Activated gamma-delta T cell (primary cell): Measurements from ENCODE around the gene LZTS2.

Experiments
- DNase-seq: peaks from one replicate; lab custom pipeline; 2025; lab: John Stamatoyannopoulos, UW

LZTS2 gene

GRCh38 chr10:101013365-101013825 is 13.8 kb downstream of the LZTS2 start:
- DNase-seq = no peak

GRCh38 chr10:101014230-101014884 is 14.7 kb downstream of the LZTS2 start:
- peak; percentile 40 for DNase-seq

- no peak for DNase-seq
Observed at GRCh38 chr10:101014966-101015581, 15.5 kb downstream of the LZTS2 start.

- no peak for DNase-seq
Observed at GRCh38 chr10:101015582-101015973, 16.0 kb downstream of the LZTS2 start.

- DNase-seq = no peak
Observed at GRCh38 chr10:101016814-101017213, 17.2 kb downstream of the LZTS2 start.

- DNase-seq = no peak
Observed at GRCh38 chr10:101018118-101018599, 18.6 kb downstream of the LZTS2 start.

- peak; percentile 24 for DNase-seq
Observed at GRCh38 chr10:101018600-101019439, 19.2 kb downstream of the LZTS2 start.

- DNase-seq = no peak
Observed at GRCh38 chr10:101019440-101019703, 19.8 kb downstream of the LZTS2 start.

- no peak for DNase-seq
Observed at GRCh38 chr10:101020427-101021075, 20.9 kb downstream of the LZTS2 start.

GRCh38 chr10:101021239-101021638 is 21.6 kb downstream of the LZTS2 start:
- no peak for DNase-seq

GRCh38 chr10:101021692-101022251 is 22.2 kb downstream of the LZTS2 start:
- DNase-seq = no peak

GRCh38 chr10:101022967-101023705 is 23.5 kb downstream of the LZTS2 start:
- no peak for DNase-seq

- no peak for DNase-seq
Observed at GRCh38 chr10:101027106-101027720, 27.6 kb downstream of the LZTS2 start.

GRCh38 chr10:101028446-101029337 is 29.1 kb downstream of the LZTS2 start:
- DNase-seq = no peak

GRCh38 chr10:101029520-101030295 is 30.1 kb downstream of the LZTS2 start:
- DNase-seq = no peak

- DNase-seq = no peak
Observed at GRCh38 chr10:101030496-101031127, 31.0 kb downstream of the LZTS2 start.

GRCh38 chr10:101031128-101031795 is 31.7 kb downstream of the LZTS2 start, which contains the start of the genes PDZD7 and SFXN3:
Gene PDZD7, minus strand, starts transcription at chr10:101031129. Its CDS starts 910 bp downstream, at chr10:101030219.
Gene SFXN3, plus strand, starts transcription at chr10:101031234. Its CDS starts 3,461 bp downstream, at chr10:101034695.
- peak; percentile 81 for DNase-seq
